Panc1 (cell line): Measurements from ENCODE around the gene SLC37A1.

Source experiments
- CTCF ChIP-seq: fragments of 450-650 bp; IDR thresholded peaks from 2 replicates; pipeline ENCODE4 v1.5.1; 2017; ENCODE audit warnings: mild to moderate bottlenecking
- POLR2AphosphoS5 ChIP-seq: IDR thresholded peaks from 2 replicates; pipeline ENCODE4 v1.6.1; 2012; ENCODE audit warnings: mild to moderate bottlenecking, low read depth, low read length, moderate library complexity
- SIN3A ChIP-seq: IDR thresholded peaks from 2 replicates; pipeline ENCODE4 v1.6.1; 2012; ENCODE audit warnings: low read depth, mild to moderate bottlenecking, low read length, moderate library complexity, borderline replicate concordance; ENCODE audit not compliant: insufficient read depth
- TCF7L2 ChIP-seq: IDR thresholded peaks from 2 replicates; pipeline ENCODE4 v1.6.1; 2011; ENCODE audit warnings: mild to moderate bottlenecking, low read depth, low read length, inconsistent platforms

GRCh38 chr21:42525029-42525581 lies 11.5 kb downstream of the SLC37A1 start:
- TF ChIP-seq CTCF (no peak), SIN3A (no peak), POLR2AphosphoS5 (no peak), TCF7L2 (no peak)
